GM19455 (cell line): ENCODE data around the gene PLXDC1.
"Not testable (repeated sequence)": the region's sequence is repeated elsewhere in the genome, so short reads cannot be mapped to it uniquely, and the experiment has no call there.

ENCODE experiments used
- ATAC-seq: cut with Tn5 transposase; IDR thresholded peaks from one replicate; pipeline ENCODE4 v1.9.1; 2021; ENCODE audit not compliant: unreplicated experiment

The PLXDC1 gene

GRCh38 chr17:39183045-39183444 lies 31.6 kb upstream of the PLXDC1 start:
- ATAC-seq = no peak

- ATAC-seq = no peak
Observed at GRCh38 chr17:39181303-39181702, 29.9 kb upstream of the PLXDC1 start.

GRCh38 chr17:39178536-39178935 lies 27.1 kb upstream of the PLXDC1 start:
- no peak for ATAC-seq

- no peak for ATAC-seq
Observed at GRCh38 chr17:39177256-39177655, 25.8 kb upstream of the PLXDC1 start.

GRCh38 chr17:39175695-39176093 lies 24.3 kb upstream of the PLXDC1 start:
- ATAC-seq = no peak

GRCh38 chr17:39174920-39175694 lies 23.7 kb upstream of the PLXDC1 start:
- ATAC-seq = no peak

- no peak for ATAC-seq
Observed at GRCh38 chr17:39173526-39174274, 22.3 kb upstream of the PLXDC1 start.

- ATAC-seq = no peak
Observed at GRCh38 chr17:39173080-39173479, 21.6 kb upstream of the PLXDC1 start.

GRCh38 chr17:39171933-39172332 lies 20.5 kb upstream of the PLXDC1 start:
- ATAC-seq = no peak

- ATAC-seq = no peak
Observed at GRCh38 chr17:39170558-39170957, 19.1 kb upstream of the PLXDC1 start.

GRCh38 chr17:39170109-39170508 lies 18.7 kb upstream of the PLXDC1 start:
- no peak for ATAC-seq

- no peak for ATAC-seq
Observed at GRCh38 chr17:39169518-39169917, 18.1 kb upstream of the PLXDC1 start.

- no peak for ATAC-seq
Observed at GRCh38 chr17:39169101-39169500, 17.7 kb upstream of the PLXDC1 start.

- not testable (repeated sequence) for ATAC-seq
Observed at GRCh38 chr17:39168503-39168902, 17.1 kb upstream of the PLXDC1 start.

GRCh38 chr17:39167476-39167875 lies 16.0 kb upstream of the PLXDC1 start:
- ATAC-seq = no peak

- no peak for ATAC-seq
Observed at GRCh38 chr17:39166437-39167335, 15.2 kb upstream of the PLXDC1 start.

GRCh38 chr17:39165841-39166349 lies 14.5 kb upstream of the PLXDC1 start, which contains the start of gene ARL5C:
Gene ARL5C (minus strand): TSS chr17:39166161. CDS start chr17:39165760, 401 bp downstream.
- no peak for ATAC-seq

GRCh38 chr17:39165178-39165840 lies 13.9 kb upstream of the PLXDC1 start:
- ATAC-seq = no peak

GRCh38 chr17:39164675-39165143 lies 13.3 kb upstream of the PLXDC1 start:
- peak; percentile 80 for ATAC-seq

- ATAC-seq = no peak
Observed at GRCh38 chr17:39161962-39162361, 10.5 kb upstream of the PLXDC1 start.
